Erythroblast (primary cell): Measurements from ENCODE around the gene C9orf50.

Experiments
- GATA1 ChIP-seq: IDR thresholded peaks from 2 replicates; pipeline ENCODE4 v1.6.1; 2011; ENCODE audit warnings: low read depth, mild to moderate bottlenecking, control low read depth, low read length, moderate library complexity
- POLR2A ChIP-seq: IDR thresholded peaks from 2 replicates; pipeline ENCODE4 v1.6.1; 2011; ENCODE audit warnings: mild to moderate bottlenecking, low read length

DNA sequence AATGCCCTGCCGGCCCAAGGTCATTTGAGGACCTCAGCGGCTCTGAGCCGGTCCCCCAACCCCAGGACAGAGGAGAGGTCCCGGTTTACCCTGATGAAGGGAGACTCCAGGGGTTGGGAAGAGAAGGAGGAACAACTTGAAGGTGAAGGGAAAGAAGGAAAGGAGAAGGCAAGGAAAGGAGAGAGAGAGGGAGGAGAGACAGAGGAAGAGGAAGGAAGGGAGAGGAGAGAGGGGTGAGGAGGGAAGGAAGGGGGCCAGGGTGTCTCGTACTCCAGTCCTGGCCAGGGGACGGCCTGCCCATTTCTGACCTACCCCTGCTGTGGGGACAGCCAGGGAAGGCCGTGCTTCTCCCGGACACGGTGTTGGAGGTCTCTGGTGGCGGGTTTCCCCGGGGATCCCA is 46.5 kb upstream of the C9orf50 start:
- TF ChIP-seq POLR2A (no peak), GATA1 (no peak)
